DMS153 treated with DMSO at 0.1 percent for 48 hours (cell line): ENCODE data around the gene ARMH2.

Experiments
- DNase-seq: peaks from one replicate; lab custom pipeline; 2025; ENCODE audit not compliant: unreplicated experiment; lab: John Stamatoyannopoulos, UW

Gene ARMH2

DNA sequence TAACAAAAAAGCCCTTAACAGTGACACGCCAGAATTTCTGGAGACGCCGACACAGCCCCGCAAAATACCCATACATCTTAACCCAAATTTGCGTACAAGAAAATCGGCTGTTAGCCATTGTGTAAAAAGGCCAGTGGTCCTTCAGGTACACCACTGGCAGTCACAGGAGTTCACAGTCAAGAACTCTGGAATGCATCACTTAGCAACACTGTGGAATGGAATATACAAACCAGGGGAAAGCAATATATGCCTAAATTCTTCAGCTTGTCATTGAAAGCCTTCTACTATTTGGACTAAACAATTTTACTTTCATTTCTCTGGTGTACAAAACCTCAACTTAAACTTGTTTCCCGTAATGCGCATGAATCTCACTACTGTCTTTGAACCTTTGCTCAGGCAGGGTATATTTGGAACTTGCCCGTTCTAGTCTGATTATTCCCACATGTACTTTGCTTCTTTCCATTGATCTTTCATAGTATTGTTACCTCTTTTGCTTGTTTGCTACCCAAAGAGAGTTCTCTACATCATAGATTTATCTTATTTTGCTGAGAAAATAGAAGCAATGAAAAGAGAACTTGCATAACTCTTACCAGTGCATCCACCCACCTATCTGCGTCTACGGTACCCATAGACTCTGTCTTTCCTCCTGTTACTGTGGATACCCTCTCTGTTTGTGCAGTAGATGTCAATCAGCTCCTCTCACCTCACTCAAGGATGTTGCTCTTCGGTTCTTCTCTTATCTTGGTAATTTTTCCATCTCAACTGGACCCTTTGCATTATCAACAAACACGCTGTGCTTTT is at the start of gene ARMH2:
Gene ARMH2 (minus strand): TSS at position 178 of the 801 bp plus-strand sequence. CDS start 60 bp downstream, at position 118.
- DNase-seq = no peak

GRCh38 chr6:24848461-24848860 is 49.7 kb upstream of the ARMH2 start:
- no peak for DNase-seq

DNA sequence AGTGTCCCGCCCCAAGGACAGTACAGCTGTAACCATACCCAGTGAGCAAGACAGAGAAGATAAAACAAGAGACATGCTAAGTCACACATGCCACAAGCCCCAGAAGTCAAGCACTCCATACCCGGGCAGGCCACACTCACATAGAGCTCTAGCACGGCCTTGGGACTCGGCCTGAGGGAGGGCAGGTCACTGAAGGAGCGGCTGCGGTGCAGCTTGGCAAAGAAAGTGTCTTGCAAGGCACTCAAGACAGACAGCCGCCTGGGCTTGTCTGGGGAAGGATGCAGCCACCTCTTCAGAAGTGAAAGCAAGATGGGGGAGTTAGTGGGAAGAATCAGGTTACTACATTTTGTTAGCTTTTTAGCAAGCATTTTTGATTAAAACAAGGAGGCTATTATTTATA is 48.7 kb upstream of the ARMH2 start:
- DNase-seq = no peak

- no peak for DNase-seq
Measured at GRCh38 chr6:24845578-24845977, 46.9 kb upstream of the ARMH2 start.

GRCh38 chr6:24844903-24845302 is 46.2 kb upstream of the ARMH2 start:
- DNase-seq = no peak

DNA sequence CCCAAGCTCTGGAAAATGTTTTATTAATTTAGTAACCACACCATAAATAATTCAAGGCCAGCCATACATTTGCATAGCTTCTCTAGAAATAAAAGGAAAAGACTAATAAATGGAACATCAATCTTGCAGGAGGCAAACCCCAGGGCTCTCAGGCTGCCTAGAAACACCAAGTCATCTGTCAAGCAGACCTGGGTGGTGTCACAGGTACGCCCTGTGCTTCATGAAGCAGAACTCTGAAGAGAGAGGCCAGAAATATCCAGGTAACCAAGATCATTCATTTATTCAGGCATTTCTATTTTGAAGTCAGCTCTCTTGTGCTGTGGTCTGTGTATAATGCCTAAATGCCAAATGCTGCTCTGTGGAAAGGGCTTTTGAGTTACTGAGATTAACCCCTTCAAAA is 45.3 kb upstream of the ARMH2 start:
- DNase-seq = no peak

GRCh38 chr6:24840187-24840586 is 41.5 kb upstream of the ARMH2 start:
- no peak for DNase-seq

DNA sequence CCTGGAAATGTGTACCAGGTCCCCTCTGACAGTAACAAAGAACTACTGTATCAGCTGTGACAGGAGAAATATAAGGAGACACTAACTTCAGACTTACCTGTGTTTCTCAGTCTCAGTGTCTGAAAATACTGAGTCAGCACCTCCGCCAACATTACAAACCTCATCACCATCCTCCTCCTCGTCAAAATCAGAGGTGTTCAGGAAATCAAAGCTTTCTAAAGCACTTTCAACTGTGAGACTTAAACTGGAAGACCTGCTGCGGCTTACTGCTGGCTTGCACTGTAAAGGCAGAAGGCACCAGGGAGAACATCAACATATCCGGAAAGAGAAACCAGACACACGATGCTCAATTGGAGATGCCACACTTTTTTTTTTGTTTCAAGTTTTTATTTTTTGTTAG is 40.3 kb upstream of the ARMH2 start:
- DNase-seq = no peak

- DNase-seq = no peak
Measured at GRCh38 chr6:24838081-24838480, 39.4 kb upstream of the ARMH2 start.

- no peak for DNase-seq
Measured at GRCh38 chr6:24836109-24836508, 37.4 kb upstream of the ARMH2 start.

- no peak for DNase-seq
Measured at GRCh38 chr6:24833711-24834386, 35.1 kb upstream of the ARMH2 start.

- DNase-seq = no peak
Measured at GRCh38 chr6:24832794-24833193, 34.1 kb upstream of the ARMH2 start.

DNA sequence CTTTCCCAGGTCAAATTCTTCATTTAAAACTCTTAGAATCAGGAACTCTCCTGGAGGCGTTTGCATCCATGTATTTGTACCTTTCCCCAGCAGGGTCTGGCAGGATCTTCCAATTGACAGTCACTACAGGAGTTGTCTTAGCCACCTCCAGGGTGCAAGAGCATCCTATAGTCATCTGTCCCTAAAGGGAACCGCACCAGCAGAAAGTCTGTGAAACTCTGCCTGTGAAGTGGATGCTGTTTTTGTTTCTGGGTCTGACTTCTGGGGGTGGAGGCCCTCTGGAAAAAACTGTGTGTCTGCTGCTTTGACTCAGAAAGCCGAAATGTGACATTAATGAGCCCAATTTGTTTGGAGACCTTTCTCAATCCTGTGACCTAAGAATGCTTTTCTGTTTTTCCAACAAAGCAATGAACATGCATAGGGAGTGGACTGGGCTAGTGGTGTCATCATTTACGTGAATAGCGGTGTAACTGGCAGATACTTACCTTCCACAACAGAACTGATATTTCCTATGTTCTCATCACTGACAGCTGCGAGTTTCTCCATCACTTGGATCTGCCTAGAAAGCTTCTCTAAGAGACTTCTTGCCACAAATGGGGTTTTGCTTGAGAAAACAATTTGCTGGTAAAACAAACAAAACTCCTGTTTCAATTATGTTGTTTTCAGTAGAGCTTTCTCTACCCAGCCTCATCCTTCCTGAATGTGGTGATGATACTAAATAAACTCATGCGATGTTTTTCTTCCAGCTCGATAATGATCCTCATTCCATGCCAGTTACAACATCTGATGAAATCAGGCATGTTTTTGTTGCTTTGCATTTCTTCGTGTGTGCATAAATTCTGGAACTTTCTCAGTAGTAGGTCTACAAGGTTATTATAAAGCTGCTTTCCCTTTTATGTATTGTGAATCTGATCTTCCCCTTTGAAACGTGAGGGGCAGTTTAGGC is 33.3 kb upstream of the ARMH2 start:
- DNase-seq = no peak

DNA sequence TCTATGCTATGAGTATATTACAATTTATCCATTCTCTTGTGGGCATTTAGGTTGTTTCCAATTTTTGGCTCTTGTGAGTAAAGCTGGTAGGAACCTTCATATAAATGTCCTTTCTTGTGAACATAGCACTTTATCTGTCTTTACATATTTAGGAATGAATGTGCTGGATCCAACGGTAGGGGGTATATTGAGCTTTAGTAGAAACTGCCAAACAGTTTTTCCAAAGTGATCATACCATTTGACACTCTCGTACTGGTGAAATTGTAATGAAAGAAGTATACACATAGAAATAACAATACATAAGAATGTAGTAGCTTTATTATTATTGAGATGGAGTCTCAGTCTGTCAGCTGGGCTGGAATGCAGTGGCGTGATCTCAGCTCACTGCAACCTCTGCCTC is 30.9 kb upstream of the ARMH2 start:
- no peak for DNase-seq

DNA sequence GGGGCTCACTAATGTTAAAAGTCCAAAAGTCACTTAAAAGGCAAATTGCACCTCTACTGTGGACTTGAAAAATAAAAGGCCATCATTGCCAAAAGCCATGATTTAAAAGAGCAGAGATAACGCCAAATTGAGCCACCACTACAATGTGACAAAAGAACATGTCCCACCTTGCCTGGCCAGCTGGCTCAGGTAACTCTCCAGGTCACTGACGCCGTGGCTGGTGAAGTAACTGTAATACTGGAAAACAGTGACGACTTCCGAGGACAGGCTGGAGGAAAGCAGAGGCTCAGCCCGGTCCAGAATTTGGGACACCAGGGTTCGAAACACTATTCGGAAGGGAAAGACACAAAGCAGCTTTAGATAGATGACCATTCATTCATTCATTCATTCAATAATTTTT is 29.3 kb upstream of the ARMH2 start:
- no peak for DNase-seq

DNA sequence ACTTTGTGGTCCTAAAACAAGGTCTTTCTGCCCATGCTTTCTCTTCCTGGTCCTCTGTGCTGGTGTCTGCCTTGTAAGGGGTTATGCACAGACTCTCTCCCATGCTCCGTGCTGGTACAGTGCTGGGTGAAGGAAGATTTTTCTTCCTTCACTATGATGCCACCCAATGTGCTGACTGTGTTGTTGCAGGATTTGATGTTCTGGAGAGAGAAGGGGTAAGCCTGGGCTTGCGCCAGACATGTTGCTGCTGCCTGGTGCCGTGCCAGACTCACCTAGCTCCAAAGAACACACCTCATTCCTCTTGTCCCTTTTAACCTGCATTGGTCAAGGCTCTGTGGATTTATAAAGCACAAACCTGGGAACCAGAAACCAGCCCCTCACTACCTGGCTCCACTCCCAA is 28.4 kb upstream of the ARMH2 start:
- DNase-seq = no peak

- DNase-seq = no peak
Measured at GRCh38 chr6:24825130-24825630, 26.5 kb upstream of the ARMH2 start.

GRCh38 chr6:24824142-24824938 is 25.6 kb upstream of the ARMH2 start:
- DNase-seq = no peak

DNA sequence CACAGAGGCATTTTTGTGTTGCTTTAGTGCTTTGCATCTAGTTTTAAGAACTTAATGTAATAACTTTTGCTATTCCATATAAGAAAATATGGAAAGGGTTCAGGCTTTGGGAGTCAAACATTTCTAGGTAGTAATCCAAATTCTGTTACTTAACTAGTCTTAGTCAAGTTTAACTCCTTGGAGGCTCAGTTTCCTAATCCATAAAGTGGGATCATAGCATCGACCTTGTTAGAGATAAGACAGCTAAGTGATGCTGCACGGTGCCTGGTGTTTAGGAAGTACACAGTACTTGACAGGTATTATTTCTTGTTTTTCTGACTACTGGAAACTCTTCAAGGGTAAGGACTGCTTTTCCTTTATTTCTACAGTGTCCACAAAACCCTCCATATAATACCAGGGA is 24.5 kb upstream of the ARMH2 start:
- no peak for DNase-seq

GRCh38 chr6:24822696-24823095 is 24.0 kb upstream of the ARMH2 start:
- no peak for DNase-seq
